A673 (cell line): ENCODE data around the gene ADAMTS2.

Experiments used
- CTCF ChIP-seq: fragments of 300-800, 200-600 bp; sonication (generic); conservative IDR thresholded peaks from 2 replicates; pipeline ENCODE4 v1.5.1; 2017; ENCODE audit warnings: low read depth, mild to moderate bottlenecking, antibody characterized with exemption, low read length, moderate library complexity, mixed read lengths
- EZH2 ChIP-seq: fragments of 200-600 bp; sonication (generic); IDR thresholded peaks from 2 replicates; pipeline ENCODE4 v1.6.1; 2017; ENCODE audit warnings: borderline replicate concordance, low read depth, mild to moderate bottlenecking, mixed read lengths, antibody characterized with exemption, low read length; ENCODE audit not compliant: poor library complexity, severe bottlenecking

GRCh38 chr5:179374506-179375235 is 29.4 kb upstream of the ADAMTS2 start:
- TF ChIP-seq CTCF, result no peak
- TF ChIP-seq EZH2, result no peak
